Testis (tissue), 2 donors: ENCODE data around the gene IL36RN.

Source experiments
- CTCF ChIP-seq, 3 experiments: fragments of 450-650 bp in 2 of 3; fragments of 200-600 bp in 1 of 3; sonication (generic) in 1 of 3; IDR thresholded peaks; one replicate each; pipeline ENCODE4 v1.5.1; 2016 to 2019; ENCODE audit warnings: antibody characterized with exemption in 3 of 3, mild to moderate bottlenecking in 2 of 3, moderate library complexity in 1 of 3
- POLR2A ChIP-seq: fragments of 450-650 bp; IDR thresholded peaks from one replicate; pipeline ENCODE4 v1.6.1; 2017; ENCODE audit warnings: antibody characterized with exemption, mild to moderate bottlenecking, moderate library complexity

GRCh38 chr2:113060396-113060795 is 1.4 kb downstream of the IL36RN start:
- no peak for TF ChIP-seq CTCF (IDR thresholded peaks at IDR 0.05)
- no peak for TF ChIP-seq POLR2A
